ENCODE data around the gene TCP11L1. TPM values are rescaled to one million over a fixed set of nuclear protein-coding genes. Genes with fewer than 3 reads are reported as not detected.
"Not testable (repeated sequence)": the region's sequence is repeated elsewhere in the genome, so short reads cannot be mapped to it uniquely, and the experiment has no call there.

TCP11L1 gene
- total and polyA plus RNA-seq, 4 experiments from 2014 or later, result 6.0 to 20.9 (median 13.4) TPM

- Histone ChIP-seq H3K27me3 (ENCODE audit: insufficient read depth, low read length) (no peaks in the 10 kb centered on the region), H3K4me1 (ENCODE audit: insufficient read depth, low read length) (no peaks in the 10 kb centered on the region), H3K36me3 (ENCODE audit: insufficient read depth, low read length) (no peaks in the 10 kb centered on the region), H3K4me3 (ENCODE audit: low read length in 2 of 2) (no peak overlapping the region), H3K9me3 (ENCODE audit: control insufficient read depth in 1 of 2, low read length in 2 of 2) (no peaks in the 10 kb centered on the region), H3K27ac (ENCODE audit: low read depth, low read length) (no peak overlapping the region)
- Mint-ChIP-seq H3K27me3 (peaks cover 0 to 6% of the 10 kb centered on the region in 2 donors), H3K4me3 (no peak overlapping the region), H3K36me3 (no peaks in the 10 kb centered on the region), H3K27ac (peak overlapping the region in 1 of 7 donors; percentile 47), H3K4me1 (no peaks in the 10 kb centered on the region), H3K9me3 (no peaks in the 10 kb centered on the region)
- DNase-seq, result no peak
- ChIA-PET POLR2A (ENCODE audit: partially characterized antibody) (interaction anchor here (2.7 kb wide), 1 partner anchor 11 kb away, joined by 9 read pairs; the partner anchor contains the start of gene TCP11L1), CTCF (ENCODE audit: partially characterized antibody) (no interaction called here)
- intact Hi-C loops (cut with micrococcal nuclease), result no loop called here
Measured at GRCh38 chr11:33027846-33028536, 11.4 kb upstream of the TCP11L1 start.

- Histone ChIP-seq H3K9me3 (ENCODE audit: control insufficient read depth in 1 of 2, low read length in 2 of 2) (no peaks in the 10 kb centered on the region), H3K4me3 (ENCODE audit: low read length in 2 of 2) (no peak overlapping the region), H3K27me3 (ENCODE audit: insufficient read depth, low read length) (no peaks in the 10 kb centered on the region), H3K36me3 (ENCODE audit: insufficient read depth, low read length) (no peaks in the 10 kb centered on the region), H3K4me1 (ENCODE audit: insufficient read depth, low read length) (no peaks in the 10 kb centered on the region), H3K27ac (ENCODE audit: low read depth, low read length) (no peak overlapping the region)
- intact Hi-C loops (cut with micrococcal nuclease), result no loop called here
- POLR2A ChIA-PET (ENCODE audit: partially characterized antibody), result interaction anchor here (2.7 kb wide), 1 partner anchor 11 kb away, joined by 9 read pairs; the partner anchor contains the start of gene TCP11L1
- no peaks in the 10 kb centered on the region for H3K4me1 Mint-ChIP-seq
- H3K27me3 Mint-ChIP-seq, result peaks cover 0 to 6% of the 10 kb centered on the region in 2 donors
- peak overlapping the region in 1 of 7 donors; percentile 47 for H3K27ac Mint-ChIP-seq
- no peaks in the 10 kb centered on the region for H3K9me3 Mint-ChIP-seq
- H3K36me3 Mint-ChIP-seq, result no peaks in the 10 kb centered on the region
- H3K4me3 Mint-ChIP-seq, result no peak overlapping the region
- no peak for DNase-seq
- CTCF ChIA-PET (ENCODE audit: partially characterized antibody), result interaction anchor here (1.0 to 1.1 kb wide), 2 partner anchors 13 to 46 kb away, joined by 3 to 5 read pairs; partner anchors contain the start of gene DEPDC7
Measured at GRCh38 chr11:33028537-33028914, 10.8 kb upstream of the TCP11L1 start.

GRCh38 chr11:33029218-33029617, 10.2 kb upstream of the TCP11L1 start:
- H3K4me3 ChIP-seq (ENCODE audit: low read length in 2 of 2); H3K4me1 Mint-ChIP-seq; H3K27me3 ChIP-seq (ENCODE audit: insufficient read depth, low read length); H3K36me3 ChIP-seq (ENCODE audit: insufficient read depth, low read length); H3K9me3 Mint-ChIP-seq; H3K27ac ChIP-seq (ENCODE audit: low read depth, low read length); H3K36me3 Mint-ChIP-seq; H3K4me3 Mint-ChIP-seq; DNase-seq; H3K4me1 ChIP-seq (ENCODE audit: insufficient read depth, low read length); POLR2A ChIA-PET (ENCODE audit: partially characterized antibody); H3K9me3 ChIP-seq (ENCODE audit: control insufficient read depth in 1 of 2, low read length in 2 of 2); intact Hi-C loops (cut with micrococcal nuclease); H3K27ac Mint-ChIP-seq; H3K27me3 Mint-ChIP-seq: not testable (repeated sequence)
- CTCF ChIA-PET (ENCODE audit: partially characterized antibody), result interaction anchor here (0.7 to 1.2 kb wide), 4 partner anchors 14 to 47 kb away, joined by 3 to 5 read pairs (median 4); partner anchors contain the start of gene DEPDC7

GRCh38 chr11:33033493-33033892, 5.9 kb upstream of the TCP11L1 start:
- Histone ChIP-seq H3K4me1 (ENCODE audit: insufficient read depth, low read length) (no peaks in the 10 kb centered on the region), H3K27me3 (ENCODE audit: insufficient read depth, low read length) (no peaks in the 10 kb centered on the region), H3K9me3 (ENCODE audit: control insufficient read depth in 1 of 2, low read length in 2 of 2) (no peaks in the 10 kb centered on the region), H3K4me3 (ENCODE audit: low read length in 2 of 2) (no peak overlapping the region), H3K36me3 (ENCODE audit: insufficient read depth, low read length) (no peaks in the 10 kb centered on the region), H3K27ac (ENCODE audit: low read depth, low read length) (no peak overlapping the region)
- ChIA-PET CTCF (ENCODE audit: partially characterized antibody) (interaction anchor here (0.5 to 1.4 kb wide), 2 partner anchors 10 to 1204 kb away, joined by 3 to 4 read pairs; no protein-coding TSS in a partner anchor), POLR2A (ENCODE audit: partially characterized antibody) (no interaction called here)
- Mint-ChIP-seq H3K4me1 (no peaks in the 10 kb centered on the region), H3K9me3 (no peaks in the 10 kb centered on the region), H3K27me3 (peaks cover 8 to 9% of the 10 kb centered on the region in 2 donors), H3K36me3 (no peaks in the 10 kb centered on the region), H3K4me3 (no peak overlapping the region), H3K27ac (no peak overlapping the region)
- no peak for DNase-seq
- intact Hi-C loops (cut with micrococcal nuclease), result no loop called here

GRCh38 chr11:33035011-33035410, 4.4 kb upstream of the TCP11L1 start:
- Histone ChIP-seq H3K27me3 (ENCODE audit: insufficient read depth, low read length) (no peaks in the 10 kb centered on the region), H3K27ac (ENCODE audit: low read depth, low read length) (no peak overlapping the region), H3K9me3 (ENCODE audit: control insufficient read depth in 1 of 2, low read length in 2 of 2) (no peaks in the 10 kb centered on the region), H3K4me1 (ENCODE audit: insufficient read depth, low read length) (peaks cover under 1% of the 10 kb centered on the region), H3K36me3 (ENCODE audit: insufficient read depth, low read length) (no peaks in the 10 kb centered on the region), H3K4me3 (ENCODE audit: low read length in 2 of 2) (no peak overlapping the region)
- peaks cover 0 to 7% of the 10 kb centered on the region in 2 donors for H3K36me3 Mint-ChIP-seq
- intact Hi-C loops (cut with micrococcal nuclease), result loop anchor here (5.0 kb wide), 1 partner anchor 33 kb away; no protein-coding TSS in a partner anchor
- POLR2A ChIA-PET (ENCODE audit: partially characterized antibody), result no interaction called here
- H3K9me3 Mint-ChIP-seq, result peaks cover 0 to 3% (median 0%) of the 10 kb centered on the region in 8 donors
- CTCF ChIA-PET (ENCODE audit: partially characterized antibody), result no interaction called here
- peak overlapping the region in 1 of 8 donors; percentile 26 for H3K4me3 Mint-ChIP-seq
- peaks cover 8 to 9% of the 10 kb centered on the region in 2 donors for H3K27me3 Mint-ChIP-seq
- peaks cover 0 to 6% (median 0%) of the 10 kb centered on the region in 4 donors for H3K4me1 Mint-ChIP-seq
- H3K27ac Mint-ChIP-seq, result peak overlapping the region in 2 of 7 donors; percentile 4 to 54
- DNase-seq, result no peak

GRCh38 chr11:33040033-33040861, 875 bp downstream of the TCP11L1 start:
- peaks cover 11% of the 10 kb centered on the region for H3K4me1 ChIP-seq (ENCODE audit: insufficient read depth, low read length)
- ChIA-PET POLR2A (ENCODE audit: partially characterized antibody) (interaction anchor here (0.6 to 3.8 kb wide), 13 partner anchors 9 to 1011 kb away, joined by 3 to 43 read pairs (median 7); partner anchors contain the start of genes CAPRIN1, CSTF3, DEPDC7 and EIF3M), CTCF (ENCODE audit: partially characterized antibody) (interaction anchor here (0.6 to 3.1 kb wide), 10 partner anchors 13 to 147 kb away, joined by 3 to 16 read pairs (median 6); partner anchors contain the start of gene DEPDC7)
- peak overlapping the region; percentile 78 for H3K27ac ChIP-seq (ENCODE audit: low read depth, low read length)
- H3K36me3 Mint-ChIP-seq, result peaks cover 4 to 21% of the 10 kb centered on the region in 2 donors
- H3K27me3 ChIP-seq (ENCODE audit: insufficient read depth, low read length), result no peaks in the 10 kb centered on the region
- H3K9me3 Mint-ChIP-seq, result peaks cover 0 to 3% (median 0%) of the 10 kb centered on the region in 8 donors
- peaks cover 2 to 3% of the 10 kb centered on the region in 2 donors for H3K27me3 Mint-ChIP-seq
- peak overlapping the region; percentile 62 to 73 for H3K4me3 ChIP-seq (ENCODE audit: low read length in 2 of 2)
- peak; percentile 37 to 71 (median 50) for DNase-seq
- no peaks in the 10 kb centered on the region for H3K36me3 ChIP-seq (ENCODE audit: insufficient read depth, low read length)
- H3K27ac Mint-ChIP-seq, result peak overlapping the region; percentile 92 to 98 (median 95)
- H3K4me3 Mint-ChIP-seq, result peak overlapping the region; percentile 92 to 95 (median 95)
- intact Hi-C loops (cut with micrococcal nuclease), result loop anchor here (2.0 kb wide), 1 partner anchor 147 kb away; the partner anchor contains the start of gene QSER1
- no peaks in the 10 kb centered on the region for H3K9me3 ChIP-seq (ENCODE audit: control insufficient read depth in 1 of 2, low read length in 2 of 2)
- H3K4me1 Mint-ChIP-seq, result peaks cover 8 to 19% (median 11%) of the 10 kb centered on the region in 4 donors
